Tibial nerve (tissue), 4 donors: ENCODE data around the gene ST6GALNAC3. TPM values are rescaled to one million over a fixed set of nuclear protein-coding genes. Genes with fewer than 3 reads are reported as not detected.

ENCODE experiments used
- DNase-seq, 2 donors: peaks; one replicate each; pipeline ENCODE4 v3.0.0-alpha.2; 2019; ENCODE audit warnings: low spot score in 2 of 2
- H3K27ac ChIP-seq, 4 donors: fragments of 200-600 bp; sonication (generic) in 3 of 4; one replicate each; pipeline ENCODE4 v1.5.1; 2017 to 2019; ENCODE audit warnings: mild to moderate bottlenecking in 1 of 4
- H3K27me3 ChIP-seq, 2 donors: fragments of 200-600 bp; sonication (generic) in 1 of 2; one replicate each; pipeline versions ENCODE4 v1.5.1 to v1.6.0; 2017 to 2019
- H3K36me3 ChIP-seq, 3 donors: fragments of 200-600 bp; sonication (generic); one replicate each; pipeline ENCODE4 v1.5.1; 2018 to 2019
- H3K4me1 ChIP-seq, 4 donors: fragments of 200-600 bp; sonication (generic) in 3 of 4; one replicate each; pipeline ENCODE4 v1.5.1; 2017 to 2019
- H3K4me3 ChIP-seq, 4 donors: fragments of 200-600 bp; sonication (generic) in 3 of 4; one replicate each; pipeline ENCODE4 v1.5.1; 2017 to 2019; ENCODE audit warnings: mild to moderate bottlenecking in 1 of 4, moderate library complexity in 1 of 4
- H3K9me3 ChIP-seq, 4 donors: fragments of 200-600 bp; sonication (generic) in 3 of 4; one replicate each; pipeline ENCODE4 v1.5.1; 2017 to 2019
- CTCF ChIP-seq, 5 experiments: fragments of 200-600 bp in 3 of 5; fragments of 450-650 bp in 2 of 5; sonication (generic) in 3 of 5; IDR thresholded peaks; one replicate each; pipeline ENCODE4 v1.5.1; 2016 to 2019; ENCODE audit warnings: antibody characterized with exemption in 5 of 5, mild to moderate bottlenecking in 3 of 5, moderate library complexity in 2 of 5
- EP300 ChIP-seq, 2 donors: sonication (generic); formaldehyde crosslinking; IDR thresholded peaks; one replicate each; pipeline ENCODE4 v1.6.1; 2017; ENCODE audit warnings: antibody characterized with exemption in 2 of 2, mild to moderate bottlenecking in 1 of 2
- POLR2A ChIP-seq, 2 donors: fragments of 450-650 bp; IDR thresholded peaks; one replicate each; pipeline ENCODE4 v1.6.1; 2017; ENCODE audit warnings: antibody characterized with exemption in 2 of 2, mild to moderate bottlenecking in 2 of 2, moderate library complexity in 2 of 2
- WGBS, 2 donors: methylation state at CpG; one replicate each; pipeline ENCODE4 v1.1.5; 2018; 5-methylcytosine and 5-hydroxymethylcytosine counted together
- total RNA-seq, 4 donors: library from RNA; depleted of rRNA; stranded (reverse); fragments of >200 nt; gene quantifications; one replicate each; pipeline ENCODE4 v1.1.0, GENCODE V29; 2016

The ST6GALNAC3 gene
- total RNA-seq, 4 donors from 2014 or later, result 2.7 to 6.6 (median 4.9) TPM

GRCh38 chr1:76288758-76289483, 214.4 kb downstream of the ST6GALNAC3 start:
- no peaks in the 10 kb centered on the region for H3K36me3 ChIP-seq
- TF ChIP-seq CTCF (IDR thresholded peaks at IDR 0.05) (no peak), EP300 (IDR thresholded peaks at IDR 0.05) (no peak), POLR2A (IDR thresholded peaks at IDR 0.05) (no peak)
- WGBS, 2 donors, result 85 to 90% methylated on average over 5 of the region's 5 CpGs
- H3K4me3 ChIP-seq, result no peak overlapping the region
- H3K27ac ChIP-seq, result no peak overlapping the region
- H3K27me3 ChIP-seq, result no peaks in the 10 kb centered on the region
- no peak for DNase-seq
- H3K4me1 ChIP-seq, result no peaks in the 10 kb centered on the region
- no peaks in the 10 kb centered on the region for H3K9me3 ChIP-seq

- TF ChIP-seq EP300 (IDR thresholded peaks at IDR 0.05), result no peak
- no peak for TF ChIP-seq POLR2A (IDR thresholded peaks at IDR 0.05)
- TF ChIP-seq CTCF (IDR thresholded peaks at IDR 0.05), result no peak
- 93 to 100% methylated on average over 2 of the region's 2 CpGs for WGBS, 2 donors
- DNase-seq, result no peak
- Histone ChIP-seq H3K4me3 (no peak overlapping the region), H3K9me3 (no peaks in the 10 kb centered on the region), H3K27me3 (no peaks in the 10 kb centered on the region), H3K27ac (no peak overlapping the region), H3K36me3 (no peaks in the 10 kb centered on the region), H3K4me1 (no peaks in the 10 kb centered on the region)
Measured at GRCh38 chr1:76289692-76290091, 215.1 kb downstream of the ST6GALNAC3 start.

GRCh38 chr1:76290271-76290670, 215.7 kb downstream of the ST6GALNAC3 start:
- Histone ChIP-seq H3K36me3 (no peaks in the 10 kb centered on the region), H3K4me1 (no peaks in the 10 kb centered on the region), H3K27ac (no peak overlapping the region), H3K27me3 (no peaks in the 10 kb centered on the region), H3K4me3 (no peak overlapping the region), H3K9me3 (no peaks in the 10 kb centered on the region)
- TF ChIP-seq EP300 (IDR thresholded peaks at IDR 0.05), result no peak
- TF ChIP-seq CTCF (IDR thresholded peaks at IDR 0.05), result no peak
- no peak for TF ChIP-seq POLR2A (IDR thresholded peaks at IDR 0.05)
- DNase-seq, result no peak
- 80 to 94% methylated on average over 2 of the region's 2 CpGs for WGBS, 2 donors

- 76 to 80% methylated on average over 12 to 13 of the region's 13 CpGs for WGBS, 2 donors
Measured at GRCh38 chr1:76291191-76291590, 216.6 kb downstream of the ST6GALNAC3 start.

More at GRCh38 chr1:76291191-76291590, 216.6 kb downstream of the ST6GALNAC3 start:
- Histone ChIP-seq H3K36me3 (no peaks in the 10 kb centered on the region), H3K9me3 (no peaks in the 10 kb centered on the region), H3K4me3 (no peak overlapping the region), H3K27ac (no peak overlapping the region), H3K4me1 (no peaks in the 10 kb centered on the region), H3K27me3 (no peaks in the 10 kb centered on the region)
- TF ChIP-seq CTCF (IDR thresholded peaks at IDR 0.05) (no peak), POLR2A (IDR thresholded peaks at IDR 0.05) (no peak), EP300 (IDR thresholded peaks at IDR 0.05) (no peak)
- no peak for DNase-seq
